Skin epidermis (tissue), 12 donors: Measurements from ENCODE around the gene OPN5.

Source experiments
- H3K27ac ChIP-seq, 21 experiments: fragments of 200-600 bp; sonication (generic) in 11 of 21; one replicate each; pipeline ENCODE4 v1.5.0; 2020; ENCODE audit warnings: mild to moderate bottlenecking in 3 of 21, inconsistent platforms in 2 of 21, moderate library complexity in 2 of 21
- H3K4me3 ChIP-seq, 7 experiments: fragments of 200-600 bp; sonication (generic) in 2 of 7; one replicate each; pipeline ENCODE4 v1.5.0; 2020; ENCODE audit warnings: inconsistent platforms in 2 of 7, mild to moderate bottlenecking in 2 of 7, moderate library complexity in 1 of 7

The OPN5 gene

DNA sequence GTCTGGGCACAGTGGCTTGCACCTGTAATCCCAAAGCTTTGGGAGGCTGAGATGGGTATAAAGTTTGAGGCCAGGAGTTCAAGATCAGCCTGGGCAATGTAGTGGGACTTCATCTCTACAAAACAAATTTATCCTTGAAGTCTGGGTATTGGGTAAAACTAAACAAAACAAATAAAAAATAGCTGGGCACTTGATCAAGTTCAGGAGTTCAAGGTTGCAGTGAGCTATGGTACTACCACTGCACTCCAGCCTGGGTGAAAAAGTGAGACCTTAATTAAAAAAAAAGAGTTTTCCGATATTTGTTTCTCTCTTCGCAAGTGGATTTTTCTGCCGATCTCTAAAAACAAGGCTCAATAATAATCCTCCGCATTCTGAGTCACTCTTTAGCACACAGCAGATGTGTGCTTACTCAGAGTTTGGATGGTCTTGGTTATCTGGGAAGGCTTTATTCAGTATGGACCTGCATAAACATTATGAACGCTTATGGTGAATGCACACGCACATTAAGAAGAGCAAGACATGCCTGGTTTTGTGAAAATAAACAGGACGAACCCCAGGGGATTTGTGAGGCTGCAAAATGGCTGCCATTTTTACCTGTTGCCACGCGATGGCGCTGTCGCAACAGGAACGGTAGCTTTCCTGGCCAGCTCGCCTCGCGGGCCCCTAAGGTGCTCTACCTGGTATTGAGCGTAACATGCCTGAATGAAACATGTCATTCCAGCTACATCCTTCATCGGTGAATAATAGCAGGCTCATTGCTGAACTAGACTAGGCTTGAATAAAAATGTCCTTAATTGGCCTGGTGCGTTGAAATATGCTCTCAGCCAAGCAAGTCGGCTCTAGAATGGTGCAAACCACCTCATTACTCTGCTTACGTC lies 6.0 kb downstream of the OPN5 start:
- no peak overlapping the region for H3K27ac ChIP-seq

DNA sequence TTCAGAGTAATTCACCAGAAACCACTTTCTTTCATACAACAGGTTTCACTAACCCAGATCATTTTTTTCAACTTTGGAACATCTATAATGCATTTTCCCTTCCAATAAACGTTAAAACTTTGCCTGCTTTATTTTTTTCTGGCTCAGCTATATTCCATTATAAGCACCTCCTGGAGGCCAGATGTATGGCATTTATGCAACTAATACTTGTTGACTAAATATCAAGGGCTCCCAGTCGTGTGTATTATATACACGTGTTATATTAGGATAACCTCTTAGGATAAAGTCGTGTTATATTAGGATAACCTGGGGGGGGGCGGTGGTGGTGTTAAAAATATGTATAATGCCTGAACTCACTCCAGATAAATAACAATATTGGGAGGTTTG lies 6.7 kb downstream of the OPN5 start:
- Histone ChIP-seq H3K4me3 (no peak overlapping the region), H3K27ac (no peak overlapping the region)

More for the DNA sequence above, 6.0 kb downstream of the OPN5 start:
- peak overlapping the region in 1 of 7 experiments; percentile 4 for H3K4me3 ChIP-seq

DNA sequence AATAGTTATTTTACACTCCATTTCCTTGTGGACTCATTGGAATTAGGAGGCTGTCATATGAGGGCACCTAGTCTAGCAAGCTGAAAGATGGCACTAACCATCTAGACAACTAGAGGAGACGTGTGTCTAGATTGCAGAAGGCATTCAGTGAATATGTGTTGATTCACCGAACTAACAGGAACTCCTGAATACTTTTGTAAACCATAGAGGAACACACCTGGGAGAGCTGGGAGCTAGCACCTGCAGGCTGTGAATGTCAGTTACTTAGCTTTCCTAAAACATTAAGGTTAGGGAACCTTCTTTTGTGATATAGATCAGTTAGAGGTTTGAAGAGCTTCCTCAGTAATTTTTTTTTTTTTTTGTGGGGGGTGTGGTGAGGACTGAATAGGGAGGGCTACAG lies 7.7 kb downstream of the OPN5 start:
- no peak overlapping the region for H3K4me3 ChIP-seq
- no peak overlapping the region for H3K27ac ChIP-seq

DNA sequence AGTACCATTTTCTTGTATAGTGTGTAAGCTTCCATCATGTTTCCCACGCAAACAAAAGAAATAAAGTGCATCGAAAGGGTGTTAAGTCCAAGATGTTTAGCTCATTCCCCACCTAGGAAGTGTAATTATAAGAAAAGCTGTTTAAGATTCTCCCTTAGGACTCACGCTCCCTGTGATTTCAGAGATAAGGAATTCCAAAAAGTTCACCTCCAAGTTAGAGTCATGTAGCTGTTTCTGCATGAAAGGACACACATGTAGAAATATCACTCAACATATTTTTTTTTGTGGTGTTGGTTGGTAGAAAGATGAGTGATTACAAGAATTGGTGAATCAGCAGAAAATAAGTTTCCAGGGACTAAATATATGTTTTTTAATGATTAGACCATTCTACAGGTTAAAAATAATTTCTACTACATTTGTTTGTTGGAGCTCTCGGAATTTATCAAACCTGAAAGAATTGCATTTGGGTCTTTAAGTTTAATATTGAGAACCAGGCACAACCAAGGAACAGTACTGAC lies 10.4 kb downstream of the OPN5 start:
- H3K4me3 ChIP-seq = no peak overlapping the region
- H3K27ac ChIP-seq = no peak overlapping the region

DNA sequence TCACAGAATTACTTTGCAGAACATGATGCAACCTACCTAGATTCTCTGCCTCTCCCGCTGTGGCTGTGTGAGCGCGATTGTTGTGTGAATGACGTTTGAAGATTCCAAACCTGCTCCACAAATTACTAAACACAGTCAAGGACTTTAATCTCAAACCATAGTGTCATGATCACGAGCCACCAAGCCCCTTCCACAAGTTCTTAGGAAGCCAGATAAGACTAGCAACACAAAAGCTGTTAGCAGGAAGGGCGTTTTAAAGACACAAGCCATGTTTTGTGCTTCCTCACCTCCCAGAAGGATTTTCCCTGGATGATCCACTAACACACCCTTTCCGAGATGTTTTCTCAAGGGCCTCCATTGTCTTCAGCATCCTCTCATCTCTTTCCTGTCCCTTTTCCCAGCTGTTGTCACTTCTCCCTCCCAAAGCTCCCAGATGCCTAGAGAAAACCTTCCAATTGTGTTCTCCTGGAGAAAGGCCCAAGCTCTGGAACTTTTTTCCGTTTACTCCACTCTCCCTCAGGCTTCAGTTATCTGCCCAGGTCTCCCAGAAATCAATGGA lies 12.8 kb downstream of the OPN5 start:
- no peak overlapping the region for H3K4me3 ChIP-seq

DNA sequence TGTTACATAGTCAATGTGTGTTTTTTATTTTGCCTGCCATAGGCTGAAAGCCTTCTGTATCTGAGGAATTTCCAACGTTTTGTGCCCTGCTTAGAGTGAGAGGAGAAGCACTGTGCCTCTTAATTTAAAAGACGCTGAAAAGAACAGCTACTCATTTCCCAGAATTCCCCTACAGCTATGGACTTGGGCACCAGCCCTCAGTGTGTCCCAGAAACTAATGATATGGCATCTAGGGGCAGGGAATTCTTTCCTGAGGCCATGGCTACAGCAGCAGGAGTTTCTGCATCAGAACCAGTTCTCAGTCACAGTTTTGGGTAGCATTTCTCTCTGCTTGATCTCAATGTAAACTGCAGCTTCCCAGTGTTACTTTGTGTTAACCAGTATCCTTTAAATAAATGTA lies 20.2 kb downstream of the OPN5 start:
- Histone ChIP-seq H3K4me3 (no peak overlapping the region), H3K27ac (no peak overlapping the region)

More for the DNA sequence above, 12.8 kb downstream of the OPN5 start:
- H3K27ac ChIP-seq = no peak overlapping the region

DNA sequence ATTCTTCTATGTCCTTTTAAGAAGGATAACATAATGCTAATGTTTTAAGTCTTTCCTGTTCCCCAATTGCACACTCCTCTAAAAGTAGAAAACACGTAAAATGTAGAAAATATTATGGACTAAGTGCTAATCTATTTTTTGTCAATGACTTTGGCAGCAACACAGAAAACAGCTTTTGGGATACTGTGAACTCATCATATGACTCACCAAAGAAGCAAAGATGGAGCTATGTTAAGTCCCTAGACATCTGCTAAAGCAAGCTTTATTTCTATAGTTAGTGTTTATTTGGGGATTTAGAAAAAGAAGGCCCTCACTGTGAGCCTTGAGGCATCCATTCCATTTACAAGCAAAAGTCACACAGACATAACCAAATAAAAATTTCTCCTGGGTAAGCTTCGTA lies 23.0 kb downstream of the OPN5 start:
- H3K4me3 ChIP-seq = no peak overlapping the region
- no peak overlapping the region for H3K27ac ChIP-seq

DNA sequence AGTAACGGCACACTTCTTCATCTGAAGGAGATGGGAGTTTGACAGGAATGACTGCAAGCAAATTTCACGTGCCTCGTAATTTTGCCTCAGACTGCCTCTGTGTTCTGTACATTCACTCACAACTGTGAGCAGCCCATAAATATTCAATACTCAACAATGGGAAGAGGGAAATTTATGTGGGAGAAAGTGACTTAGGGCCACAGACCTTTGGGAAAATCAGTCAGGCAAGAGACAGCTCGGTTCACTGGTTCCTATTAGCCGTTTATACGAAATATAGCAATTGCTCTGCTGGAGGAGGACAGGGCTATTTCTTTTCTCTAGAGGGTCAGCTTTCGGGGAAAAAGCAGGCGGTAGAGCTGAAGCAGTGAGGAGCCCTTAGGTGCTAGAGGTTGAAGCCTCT lies 28.0 kb downstream of the OPN5 start:
- Histone ChIP-seq H3K4me3 (no peak overlapping the region), H3K27ac (no peak overlapping the region)

DNA sequence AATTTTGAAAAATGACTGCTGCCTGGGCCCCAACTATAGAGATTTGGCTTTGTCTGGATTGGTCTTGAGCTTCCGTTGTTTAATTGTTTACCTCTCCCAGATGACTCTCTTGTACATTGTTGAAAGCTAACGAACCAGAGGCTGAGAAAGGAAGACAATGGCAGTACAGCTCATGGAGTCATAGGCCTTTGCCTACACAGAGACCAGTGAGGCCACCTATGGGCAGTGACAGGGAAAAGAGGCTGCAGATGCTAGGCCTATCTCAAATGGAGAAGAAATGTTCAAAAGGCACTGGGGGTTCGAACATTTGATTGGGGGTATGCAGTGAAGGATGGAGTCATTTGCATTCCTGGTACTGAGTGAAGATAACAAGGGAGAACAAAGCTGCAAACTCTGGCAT lies 29.1 kb downstream of the OPN5 start:
- no peak overlapping the region for H3K4me3 ChIP-seq

DNA sequence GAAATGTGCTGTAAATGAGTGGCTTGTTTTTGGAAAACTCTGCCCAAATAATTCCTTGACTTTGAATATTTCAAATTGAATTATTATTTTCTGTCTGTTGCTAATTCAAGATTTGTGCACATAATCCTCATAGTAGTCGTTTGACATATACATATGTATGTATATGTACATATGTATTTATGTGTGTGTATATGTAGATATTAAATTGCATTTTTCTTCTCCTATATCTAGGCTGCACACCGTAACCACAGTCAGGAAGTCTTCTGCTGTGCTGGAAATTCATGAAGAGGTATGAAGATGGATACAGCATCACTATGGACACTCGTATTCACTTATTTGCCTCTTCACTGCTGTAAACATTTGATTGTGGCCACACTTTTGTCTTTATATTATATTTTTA lies 29.6 kb downstream of the OPN5 start:
- H3K27ac ChIP-seq = no peak overlapping the region
- H3K4me3 ChIP-seq = no peak overlapping the region

More for the DNA sequence above, 29.1 kb downstream of the OPN5 start:
- no peak overlapping the region for H3K27ac ChIP-seq

DNA sequence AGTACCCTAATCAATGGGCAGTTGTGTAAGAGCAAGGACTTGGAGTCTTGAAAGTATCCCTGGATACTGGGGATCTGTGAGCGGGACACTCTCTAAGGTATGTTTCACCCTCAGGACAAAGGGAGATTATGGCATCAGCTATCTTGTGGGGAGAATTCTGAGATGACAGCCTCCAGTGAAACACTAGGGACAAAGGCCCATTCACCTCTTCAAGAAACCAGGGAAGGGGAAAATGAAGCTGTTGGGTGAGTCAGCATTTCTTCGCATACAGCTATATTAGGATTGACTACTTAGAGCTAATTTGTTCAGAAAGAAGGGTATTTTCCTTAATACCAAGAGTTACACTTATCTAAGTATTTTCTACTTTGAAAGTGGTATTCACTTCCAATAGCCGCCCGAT lies 35.9 kb downstream of the OPN5 start:
- H3K27ac ChIP-seq = no peak overlapping the region
- H3K4me3 ChIP-seq = no peak overlapping the region

DNA sequence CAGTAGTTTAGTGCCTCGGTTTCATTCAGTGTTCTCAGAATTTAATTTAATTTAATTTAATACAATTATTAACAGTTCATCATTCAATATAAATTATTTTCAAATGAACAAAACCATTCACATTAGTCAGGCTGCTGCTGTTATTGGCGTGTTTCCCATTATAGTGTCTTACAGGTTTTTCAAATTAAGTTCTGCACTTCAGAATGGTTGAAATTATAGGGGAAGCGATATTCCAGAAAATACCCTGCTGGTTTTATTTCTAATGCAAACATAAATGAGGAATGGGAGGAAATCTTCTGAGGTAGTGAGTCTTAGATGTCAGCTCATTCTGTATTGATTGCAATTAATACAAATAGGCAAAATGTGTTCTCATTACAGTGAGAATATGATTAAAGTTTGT lies 37.6 kb downstream of the OPN5 start:
- H3K27ac ChIP-seq = no peak overlapping the region
- H3K4me3 ChIP-seq = no peak overlapping the region

DNA sequence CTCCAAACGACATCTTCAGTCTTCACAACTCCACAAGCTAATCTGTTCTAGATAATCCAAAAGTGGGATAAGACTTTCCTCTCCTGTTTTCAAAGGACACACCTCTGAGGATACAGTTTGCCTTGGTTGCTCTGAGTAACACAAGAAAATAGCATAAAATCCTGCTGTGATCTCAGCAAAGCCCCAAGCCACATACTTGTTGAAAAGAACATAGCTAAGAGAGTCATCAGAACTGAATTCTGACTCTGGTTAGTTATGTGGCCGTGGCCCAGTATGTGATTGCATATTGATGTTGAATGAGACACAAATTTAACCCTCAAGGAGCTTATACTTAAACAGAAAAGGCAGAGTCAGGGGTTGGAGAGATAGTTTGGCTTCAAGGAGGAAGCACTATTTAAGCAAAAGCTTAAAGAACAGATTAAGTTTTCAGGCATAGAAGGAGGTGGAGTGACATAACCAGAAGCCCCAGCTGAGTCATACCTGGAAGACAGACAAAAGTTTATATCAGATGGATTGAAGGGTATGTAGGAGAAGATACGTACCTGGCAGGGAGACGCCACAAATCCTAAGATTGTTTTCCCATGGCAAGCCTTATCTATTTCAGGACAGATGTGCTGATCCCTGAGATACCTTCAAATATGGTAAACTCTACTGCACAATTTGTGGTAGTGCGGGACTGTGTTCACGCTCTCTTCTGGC lies 41.2 kb downstream of the OPN5 start:
- Histone ChIP-seq H3K27ac (no peak overlapping the region), H3K4me3 (no peak overlapping the region)

DNA sequence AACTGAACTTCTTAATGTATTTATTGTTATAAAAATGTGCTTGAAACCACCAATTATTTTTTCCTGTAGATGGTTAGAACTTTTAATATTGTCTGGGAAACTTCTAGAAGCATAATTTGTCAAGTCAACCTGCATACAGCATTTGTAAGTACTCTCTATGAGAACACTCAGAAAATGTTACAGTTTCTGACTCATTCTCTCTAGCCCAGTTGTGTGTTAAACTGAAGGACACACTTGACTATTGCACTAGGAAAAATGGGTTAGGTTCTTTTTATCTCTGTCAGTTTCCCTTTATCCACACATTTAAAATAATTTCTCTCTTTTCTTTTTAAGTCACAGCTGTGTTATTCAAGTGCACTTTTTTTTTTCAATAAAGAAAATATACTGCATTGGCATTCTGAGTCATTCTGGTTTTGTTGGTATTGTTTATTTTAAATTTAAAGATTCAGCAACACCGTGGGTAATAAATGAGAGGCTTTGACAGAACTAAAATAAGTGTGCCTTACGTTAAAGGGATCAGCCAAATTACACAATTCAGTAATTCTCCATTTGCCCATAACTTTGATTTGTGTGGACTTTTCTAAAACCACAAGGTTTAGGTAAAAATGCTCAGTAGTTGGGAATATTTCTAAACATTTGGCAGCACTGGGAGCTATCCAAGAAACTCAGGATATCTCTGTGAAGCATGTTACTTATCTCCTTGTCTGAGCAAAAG lies 50.7 kb downstream of the OPN5 start:
- Histone ChIP-seq H3K27ac (no peak overlapping the region), H3K4me3 (no peak overlapping the region)

DNA sequence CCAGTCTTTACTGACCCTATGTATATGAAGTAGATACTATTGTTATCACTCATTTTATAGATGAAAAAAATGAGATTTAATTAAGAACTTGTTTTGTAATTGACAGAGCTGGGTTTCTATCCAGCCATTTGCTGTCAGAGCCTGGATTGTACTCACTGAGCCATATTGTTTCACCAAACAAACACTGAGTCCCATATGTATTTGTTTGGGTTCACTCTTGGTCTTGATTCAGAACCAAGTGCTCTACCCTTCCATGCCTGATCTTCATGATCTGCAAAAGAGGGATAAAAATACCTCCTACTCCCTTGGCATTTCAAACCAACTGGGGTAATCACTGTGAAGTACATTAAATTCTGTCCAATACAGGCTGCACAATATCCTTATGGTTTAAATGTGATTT lies 52.4 kb downstream of the OPN5 start:
- Histone ChIP-seq H3K27ac (no peak overlapping the region), H3K4me3 (no peak overlapping the region)

DNA sequence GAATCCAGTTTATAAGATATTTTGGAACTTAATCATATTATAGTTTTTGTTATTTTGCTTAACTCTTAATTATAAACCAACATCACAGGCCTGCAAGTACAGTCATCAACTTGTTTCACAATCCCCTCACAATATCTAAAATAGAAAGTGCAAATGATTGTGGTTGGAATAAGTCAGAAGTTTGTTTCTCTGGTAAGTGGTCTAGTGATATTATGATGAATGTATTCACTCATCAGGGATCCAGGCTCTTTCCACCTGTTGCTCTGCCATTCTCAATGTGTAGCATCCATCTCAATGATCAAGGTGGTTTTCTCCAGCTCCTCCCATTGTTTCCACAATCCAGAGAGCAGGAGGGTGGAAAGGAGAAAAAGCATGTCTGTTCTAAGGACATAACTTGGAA lies 54.2 kb downstream of the OPN5 start:
- Histone ChIP-seq H3K27ac (no peak overlapping the region), H3K4me3 (no peak overlapping the region)

DNA sequence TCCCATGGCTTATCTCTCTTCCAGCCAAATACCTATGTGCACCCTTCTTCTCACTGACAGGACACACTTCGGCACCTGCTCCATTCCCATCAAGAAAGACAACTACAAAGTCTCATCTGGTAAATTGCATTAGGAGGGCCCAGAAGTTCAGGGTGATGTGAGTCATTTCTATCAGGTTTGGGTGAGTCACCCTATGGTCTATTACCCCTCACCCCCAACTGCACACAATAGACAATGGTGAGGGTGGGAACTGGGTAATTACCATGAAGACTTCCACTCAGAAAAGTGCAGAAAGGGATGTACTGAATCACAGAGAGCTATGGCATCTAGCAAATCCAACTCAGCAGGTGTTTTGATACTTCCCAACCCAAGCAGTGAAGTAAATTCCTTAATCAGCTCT lies 54.8 kb downstream of the OPN5 start:
- H3K4me3 ChIP-seq = no peak overlapping the region
- no peak overlapping the region for H3K27ac ChIP-seq

DNA sequence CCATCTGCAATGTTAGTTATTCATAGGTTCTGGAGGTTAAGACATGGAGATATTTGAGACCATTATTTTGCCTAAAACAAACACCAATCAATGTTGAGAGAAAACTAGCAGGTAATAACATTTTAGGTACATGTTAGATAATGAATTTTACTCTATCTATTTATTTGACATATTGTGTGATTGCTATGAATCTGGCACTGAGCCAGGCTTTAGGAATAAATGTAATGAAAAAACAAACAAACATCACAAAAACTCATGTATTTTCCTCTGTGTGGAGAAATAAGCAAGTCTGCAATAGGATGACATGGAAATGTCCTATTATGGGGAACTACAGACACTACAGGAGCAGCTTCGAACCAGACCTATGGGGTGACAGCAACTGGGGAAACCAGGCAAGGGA lies 57.8 kb downstream of the OPN5 start:
- no peak overlapping the region for H3K27ac ChIP-seq
- H3K4me3 ChIP-seq = no peak overlapping the region

DNA sequence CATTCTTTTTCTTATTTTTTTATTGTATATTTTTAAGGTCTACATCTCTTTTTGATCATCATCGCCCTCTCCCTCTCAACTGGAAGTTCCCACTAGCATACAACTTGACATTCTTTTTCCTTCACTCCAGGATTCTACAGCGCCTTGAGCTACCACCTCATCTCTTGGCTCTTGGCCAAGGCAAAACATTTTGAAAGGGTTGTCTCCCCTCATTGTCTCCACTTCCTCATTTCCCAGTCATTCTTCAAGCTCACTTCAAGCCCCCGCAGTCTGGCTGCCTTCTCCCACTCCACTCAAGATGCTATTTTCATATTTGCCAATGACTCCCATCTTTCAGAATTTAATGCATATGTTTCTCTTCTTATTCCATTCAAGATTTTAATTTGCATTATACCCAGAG lies 63.0 kb downstream of the OPN5 start:
- Histone ChIP-seq H3K27ac (no peak overlapping the region), H3K4me3 (no peak overlapping the region)

DNA sequence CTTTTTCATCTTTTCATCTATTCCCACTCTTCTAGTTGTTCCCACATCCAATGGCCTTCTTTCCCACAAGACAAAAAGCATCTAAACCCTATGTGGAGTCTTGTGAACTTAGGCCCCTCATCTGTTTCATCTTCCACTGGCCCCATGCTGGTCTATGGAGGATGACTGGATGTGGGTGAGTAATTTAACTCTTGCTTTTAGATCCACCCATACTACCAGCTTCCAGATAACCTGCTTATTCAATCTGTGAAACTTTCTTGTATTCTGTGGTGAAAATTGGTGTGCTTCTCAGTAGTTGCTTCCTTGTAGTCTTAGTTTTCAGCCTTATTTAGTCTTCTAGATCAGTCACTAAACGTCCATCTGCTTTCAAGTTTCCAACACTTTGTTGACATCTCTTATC lies 64.9 kb downstream of the OPN5 start:
- Histone ChIP-seq H3K27ac (no peak overlapping the region), H3K4me3 (no peak overlapping the region)
